ENCODE measurements around the gene MEF2C. TPM values are rescaled to one million over a fixed set of nuclear protein-coding genes. Genes with fewer than 3 reads are reported as not detected.

MEF2C gene
- total RNA-seq, 2 donors from 2014 or later = 36.1 to 57.5 TPM

DNA sequence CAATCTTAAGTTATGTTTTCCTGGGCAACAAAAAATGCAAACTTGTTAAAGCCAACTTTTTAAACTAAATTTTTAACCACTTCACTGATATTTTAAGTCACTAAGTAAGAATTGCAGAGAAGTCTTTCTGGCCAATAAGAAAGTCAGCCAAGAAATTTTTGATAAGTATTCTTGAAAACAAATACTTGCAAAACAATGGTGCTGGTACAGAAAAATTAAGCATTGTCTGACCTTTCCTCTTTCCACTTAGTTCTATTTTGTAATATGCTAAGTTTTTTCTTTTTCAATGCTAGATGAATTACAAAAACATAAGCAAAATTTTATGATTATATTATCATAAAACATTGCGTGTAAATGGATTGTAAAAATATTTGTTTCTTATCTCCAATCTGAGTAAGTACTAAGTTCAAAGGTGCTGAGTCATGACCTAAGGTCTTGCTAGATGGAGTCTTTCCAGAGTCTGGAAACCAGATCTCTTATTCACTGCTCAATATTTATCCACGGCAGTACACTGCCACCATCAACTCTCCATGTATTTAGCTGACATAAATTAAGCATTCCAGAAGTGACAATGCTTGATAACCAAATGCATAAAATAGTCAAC, 139.7 kb downstream of the MEF2C start:
- Histone ChIP-seq H3K4me1 (peaks cover 0 to 23% of the 10 kb centered on the region in 2 donors), H3K27ac (peak overlapping the region in 1 of 2 donors; percentile 16), H3K9me3 (no peaks in the 10 kb centered on the region), H3K36me3 (peaks cover 7% of the 10 kb centered on the region), H3K4me3 (no peak overlapping the region), H3K27me3 (no peaks in the 10 kb centered on the region)
- TF ChIP-seq CTCF (IDR thresholded peaks at IDR 0.05) = no peak
- no peak for DNase-seq (ENCODE audit: low spot score)

- no peaks in the 10 kb centered on the region for H3K9me3 ChIP-seq
- peaks cover 0 to 26% of the 10 kb centered on the region in 2 donors for H3K4me1 ChIP-seq
- no peaks in the 10 kb centered on the region for H3K36me3 ChIP-seq
- no peaks in the 10 kb centered on the region for H3K27me3 ChIP-seq
- TF ChIP-seq CTCF (IDR thresholded peaks at IDR 0.05) = no peak
- no peak for DNase-seq (ENCODE audit: low spot score)
- no peak overlapping the region for H3K27ac ChIP-seq
- no peak overlapping the region for H3K4me3 ChIP-seq
Observed at GRCh38 chr5:88741964-88742363, 141.0 kb downstream of the MEF2C start.

- Histone ChIP-seq H3K27ac (no peak overlapping the region), H3K4me1 (peaks cover 0 to 21% of the 10 kb centered on the region in 2 donors), H3K27me3 (no peaks in the 10 kb centered on the region), H3K9me3 (no peaks in the 10 kb centered on the region), H3K36me3 (no peaks in the 10 kb centered on the region), H3K4me3 (no peak overlapping the region)
- no peak for DNase-seq (ENCODE audit: low spot score)
- TF ChIP-seq CTCF (IDR thresholded peaks at IDR 0.05) = no peak
Observed at GRCh38 chr5:88740604-88741185, 142.3 kb downstream of the MEF2C start.

DNA sequence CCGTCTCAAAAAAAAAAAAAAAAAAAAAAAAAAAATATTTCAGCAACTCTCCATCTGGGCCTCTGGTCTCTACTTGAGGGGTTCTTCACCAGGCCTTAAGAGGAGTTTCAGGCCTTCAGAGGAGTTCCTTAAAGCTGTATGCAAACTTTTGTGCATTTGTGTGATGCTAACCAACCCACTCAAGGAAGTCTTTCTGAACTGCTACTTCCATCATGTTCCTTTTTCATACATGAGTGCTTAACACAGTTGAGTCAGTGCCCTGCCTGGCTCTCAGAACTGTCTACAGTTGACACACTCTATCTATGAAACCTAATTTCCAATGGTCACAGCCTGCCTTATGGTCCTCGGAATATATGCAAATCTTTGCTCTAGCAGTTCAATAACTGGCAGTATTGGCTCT, 146.5 kb downstream of the MEF2C start:
- Histone ChIP-seq H3K27ac (no peak overlapping the region), H3K4me3 (no peak overlapping the region), H3K9me3 (no peaks in the 10 kb centered on the region), H3K4me1 (peaks cover 0 to 30% of the 10 kb centered on the region in 2 donors), H3K36me3 (peaks cover 2% of the 10 kb centered on the region), H3K27me3 (no peaks in the 10 kb centered on the region)
- no peak for TF ChIP-seq CTCF (IDR thresholded peaks at IDR 0.05)
- DNase-seq (ENCODE audit: low spot score) = no peak

GRCh38 chr5:88734983-88735382, 148.0 kb downstream of the MEF2C start:
- no peaks in the 10 kb centered on the region for H3K27me3 ChIP-seq
- H3K4me1 ChIP-seq = peaks cover 0 to 37% of the 10 kb centered on the region in 2 donors
- no peak overlapping the region for H3K4me3 ChIP-seq
- H3K27ac ChIP-seq = peak overlapping the region; percentile 61 to 73
- DNase-seq (ENCODE audit: low spot score) = no peak
- H3K36me3 ChIP-seq = peaks cover 5% of the 10 kb centered on the region
- no peak for TF ChIP-seq CTCF (IDR thresholded peaks at IDR 0.05)
- no peaks in the 10 kb centered on the region for H3K9me3 ChIP-seq

Data from right atrium auricular region (tissue), 2 donors.